Liver (tissue), 9 donors: Measurements from ENCODE around the gene NLRP9. TPM values are rescaled to one million over a fixed set of nuclear protein-coding genes. Genes with fewer than 3 reads are reported as not detected.

Experiments
- DNase-seq: peaks from one replicate; pipeline ENCODE4 v3.0.0-alpha.2; 2017; ENCODE audit warnings: low spot score
- H3K27ac ChIP-seq, 2 donors: one replicate each; pipeline ENCODE4 v1.7.0; 2013; ENCODE audit warnings: inconsistent platforms in 2 of 2, low read length in 2 of 2, control low read depth in 1 of 2, low read depth in 1 of 2, mild to moderate bottlenecking in 1 of 2
- H3K27me3 ChIP-seq, 4 donors: one replicate each; pipeline versions ENCODE4 v1.6.1 to v1.7.0; 2013; ENCODE audit warnings: low read length in 3 of 4, inconsistent platforms in 1 of 4, mild to moderate bottlenecking in 1 of 4, moderate library complexity in 1 of 4; ENCODE audit not compliant: control insufficient read depth in 4 of 4, insufficient read depth in 4 of 4
- H3K36me3 ChIP-seq, 4 donors: one replicate each; pipeline versions ENCODE4 v1.6.1 to v1.7.0; 2013; ENCODE audit warnings: low read length in 3 of 4, mild to moderate bottlenecking in 3 of 4, low read depth in 1 of 4, moderate library complexity in 1 of 4; ENCODE audit not compliant: control insufficient read depth in 4 of 4, insufficient read depth in 3 of 4
- H3K4me1 ChIP-seq, 4 donors: one replicate each; pipeline versions ENCODE4 v1.6.1 to v1.7.0; 2013; ENCODE audit warnings: low read length in 3 of 4, mild to moderate bottlenecking in 3 of 4, moderate library complexity in 1 of 4; ENCODE audit not compliant: control insufficient read depth in 4 of 4, insufficient read depth in 4 of 4
- H3K4me3 ChIP-seq, 3 donors: one replicate each; pipeline versions ENCODE4 v1.6.1 to v1.7.0; 2013; ENCODE audit warnings: low read length in 3 of 3, control low read depth in 1 of 3, low read depth in 1 of 3, mild to moderate bottlenecking in 1 of 3
- H3K9ac ChIP-seq, 2 donors: one replicate each; pipeline ENCODE4 v1.7.0; 2013; ENCODE audit warnings: low read length in 2 of 2, mild to moderate bottlenecking in 2 of 2, moderate library complexity in 2 of 2, control low read depth in 1 of 2, low read depth in 1 of 2
- H3K9me3 ChIP-seq, 4 donors: one replicate each; pipeline versions ENCODE4 v1.6.1 to v1.7.0; 2013; ENCODE audit warnings: low read length in 3 of 4; ENCODE audit not compliant: control insufficient read depth in 4 of 4
- ATF3 ChIP-seq: IDR thresholded peaks from 2 replicates; pipeline ENCODE4 v1.6.1; 2016; ENCODE audit warnings: antibody characterized with exemption
- EGR1 ChIP-seq, 2 donors: IDR thresholded peaks; 2 replicates each; pipeline ENCODE4 v1.6.1; 2016 to 2018; ENCODE audit warnings: antibody characterized with exemption in 2 of 2, low read depth in 2 of 2
- FOXA1 ChIP-seq: IDR thresholded peaks from 2 replicates; pipeline ENCODE4 v1.6.1; 2016; ENCODE audit warnings: antibody characterized with exemption
- FOXA2 ChIP-seq: IDR thresholded peaks from 2 replicates; pipeline ENCODE4 v1.6.1; 2016; ENCODE audit warnings: antibody characterized with exemption
- GABPA ChIP-seq, 2 donors: IDR thresholded peaks in 1 of 2; conservative IDR thresholded peaks in 1 of 2; 2 replicates each; pipeline ENCODE4 v1.6.1; 2016; ENCODE audit warnings: antibody characterized with exemption in 2 of 2, mild to moderate bottlenecking in 1 of 2, moderate library complexity in 1 of 2
- HNF4A ChIP-seq, 2 donors: conservative IDR thresholded peaks; 2 replicates each; pipeline ENCODE4 v1.6.1; 2016; ENCODE audit warnings: antibody characterized with exemption in 2 of 2, mild to moderate bottlenecking in 2 of 2
- HNF4G ChIP-seq: IDR thresholded peaks from 2 replicates; pipeline ENCODE4 v1.6.1; 2016; ENCODE audit warnings: antibody characterized with exemption
- JUND ChIP-seq, 2 donors: IDR thresholded peaks; 2 replicates each; pipeline ENCODE4 v1.6.1; 2016; ENCODE audit warnings: antibody characterized with exemption in 2 of 2
- MAX ChIP-seq: IDR thresholded peaks from 2 replicates; pipeline ENCODE4 v1.6.1; 2016; ENCODE audit warnings: antibody characterized with exemption
- NR2F2 ChIP-seq: IDR thresholded peaks from 2 replicates; pipeline ENCODE4 v1.6.1; 2016; ENCODE audit warnings: antibody characterized with exemption
- RAD21 ChIP-seq, 2 donors: IDR thresholded peaks; 2 replicates each; pipeline ENCODE4 v1.6.1; 2016; ENCODE audit warnings: antibody characterized with exemption in 2 of 2, mild to moderate bottlenecking in 2 of 2
- RXRA ChIP-seq, 2 donors: IDR thresholded peaks; 2 replicates each; pipeline ENCODE4 v1.6.1; 2017 to 2018; ENCODE audit warnings: antibody characterized with exemption in 2 of 2, mild to moderate bottlenecking in 1 of 2
- SP1 ChIP-seq: IDR thresholded peaks from 2 replicates; pipeline ENCODE4 v1.6.1; 2018; ENCODE audit warnings: antibody characterized with exemption, mild to moderate bottlenecking
- TAF1 ChIP-seq: conservative IDR thresholded peaks from 2 replicates; pipeline ENCODE4 v1.6.1; 2016; ENCODE audit warnings: antibody characterized with exemption, mild to moderate bottlenecking
- YY1 ChIP-seq: IDR thresholded peaks from 2 replicates; pipeline ENCODE4 v1.6.1; 2016; ENCODE audit warnings: antibody characterized with exemption, mild to moderate bottlenecking
- WGBS: extraction: QIAGEN DNeasy Blood & Tissue Kit; methylation state at CpG from one replicate; pipeline ENCODE4 v1.1.7; 2013; 5-methylcytosine and 5-hydroxymethylcytosine counted together
- polyA plus RNA-seq, 2 donors: library from polyadenylated mRNA; stranded (reverse) in 1 of 2; unstranded in 1 of 2; fragments of 200-250 nt in 1 of 2; fragments of >200 nt in 1 of 2; fragmentation: Nextera tagmentation in 1 of 2; extraction: Ambion mirVana in 1 of 2; gene quantifications; one replicate each; pipeline versions ENCODE4 v1.2.1 to v1.2.3, GENCODE V29; 2013 to 2015
- total RNA-seq, 2 donors: library from RNA; depleted of rRNA; stranded (reverse); fragments of >200 nt; gene quantifications; one replicate each; pipeline ENCODE4 v1.2.3, GENCODE V29; 2014
- TF ChIP-seq, protein P1 (sequence below): IDR thresholded peaks from 2 replicates; pipeline ENCODE4 v1.6.1; 2016; ENCODE audit warnings: antibody characterized with exemption, mild to moderate bottlenecking
- TF ChIP-seq, protein P2 (sequence below): IDR thresholded peaks from 2 replicates; pipeline ENCODE4 v1.6.1; 2016; ENCODE audit warnings: antibody characterized with exemption
- TF ChIP-seq, protein P3 (sequence below): fragments of 150-350 bp; IDR thresholded peaks from 2 replicates; pipeline ENCODE4 v1.5.1; 2017; ENCODE audit warnings: improper control_type of control experiment, low read depth, low read length; ENCODE audit not compliant: missing input control
- donor health status: healthy.
- donor health status: healthy.
- donor health status: healthy.
- donor health status: healthy.
- donor health status: healthy.

NLRP9 gene
- total and polyA plus RNA-seq, 4 donors, result not detected

DNA sequence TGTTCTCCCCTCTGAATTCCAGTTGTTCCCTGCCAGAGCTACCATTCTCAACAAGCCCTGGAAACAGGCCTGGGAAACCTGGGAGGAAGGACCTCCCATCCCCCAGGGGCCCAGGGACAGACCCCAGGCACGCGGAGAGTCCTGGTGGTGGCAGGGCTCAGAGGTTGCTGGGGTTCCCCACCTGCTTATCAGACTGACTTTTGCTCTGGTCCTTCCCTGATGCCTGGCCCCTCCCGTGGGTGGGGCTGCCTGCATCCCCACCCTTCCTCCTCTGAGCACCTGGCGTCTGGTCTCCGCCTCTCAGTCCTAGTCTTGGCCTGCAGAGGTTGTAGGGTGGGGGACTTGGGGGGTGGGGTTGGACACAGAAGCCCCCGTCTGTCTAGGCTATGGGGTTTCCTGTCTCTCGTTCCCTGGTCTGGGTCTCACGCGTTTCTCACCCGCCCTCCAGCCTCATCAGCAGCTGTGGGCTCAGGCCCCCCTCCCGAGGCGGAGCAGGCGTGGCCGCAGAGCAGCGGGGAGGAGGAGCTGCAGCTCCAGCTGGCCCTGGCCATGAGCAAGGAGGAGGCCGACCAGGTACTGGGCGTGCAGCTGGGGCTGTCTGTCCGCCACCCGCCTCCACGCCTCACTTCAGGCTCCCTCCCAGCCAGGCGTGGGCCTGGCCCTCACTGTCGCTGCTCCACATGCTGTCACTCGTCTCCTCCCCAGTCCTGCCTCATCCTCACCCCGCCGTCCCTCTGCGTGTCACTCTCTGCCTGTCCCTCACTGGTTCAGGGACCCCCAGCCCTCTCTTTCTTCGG lies 49.6 kb downstream of the NLRP9 start:
- H3K9ac ChIP-seq, result no peak overlapping the region
- H3K4me3 ChIP-seq, result no peak overlapping the region
- no peaks in the 10 kb centered on the region for H3K27me3 ChIP-seq
- H3K27ac ChIP-seq, result no peak overlapping the region
- peaks cover 1 to 29% (median 21%) of the 10 kb centered on the region in 4 donors for H3K4me1 ChIP-seq
- no peak for DNase-seq
- TF ChIP-seq HNF4G, result no peak
- TF ChIP-seq NR2F2, result no peak
- no peak for TF ChIP-seq HNF4A (conservative IDR thresholded peaks at IDR 0.05)
- TF ChIP-seq, protein P1, sequence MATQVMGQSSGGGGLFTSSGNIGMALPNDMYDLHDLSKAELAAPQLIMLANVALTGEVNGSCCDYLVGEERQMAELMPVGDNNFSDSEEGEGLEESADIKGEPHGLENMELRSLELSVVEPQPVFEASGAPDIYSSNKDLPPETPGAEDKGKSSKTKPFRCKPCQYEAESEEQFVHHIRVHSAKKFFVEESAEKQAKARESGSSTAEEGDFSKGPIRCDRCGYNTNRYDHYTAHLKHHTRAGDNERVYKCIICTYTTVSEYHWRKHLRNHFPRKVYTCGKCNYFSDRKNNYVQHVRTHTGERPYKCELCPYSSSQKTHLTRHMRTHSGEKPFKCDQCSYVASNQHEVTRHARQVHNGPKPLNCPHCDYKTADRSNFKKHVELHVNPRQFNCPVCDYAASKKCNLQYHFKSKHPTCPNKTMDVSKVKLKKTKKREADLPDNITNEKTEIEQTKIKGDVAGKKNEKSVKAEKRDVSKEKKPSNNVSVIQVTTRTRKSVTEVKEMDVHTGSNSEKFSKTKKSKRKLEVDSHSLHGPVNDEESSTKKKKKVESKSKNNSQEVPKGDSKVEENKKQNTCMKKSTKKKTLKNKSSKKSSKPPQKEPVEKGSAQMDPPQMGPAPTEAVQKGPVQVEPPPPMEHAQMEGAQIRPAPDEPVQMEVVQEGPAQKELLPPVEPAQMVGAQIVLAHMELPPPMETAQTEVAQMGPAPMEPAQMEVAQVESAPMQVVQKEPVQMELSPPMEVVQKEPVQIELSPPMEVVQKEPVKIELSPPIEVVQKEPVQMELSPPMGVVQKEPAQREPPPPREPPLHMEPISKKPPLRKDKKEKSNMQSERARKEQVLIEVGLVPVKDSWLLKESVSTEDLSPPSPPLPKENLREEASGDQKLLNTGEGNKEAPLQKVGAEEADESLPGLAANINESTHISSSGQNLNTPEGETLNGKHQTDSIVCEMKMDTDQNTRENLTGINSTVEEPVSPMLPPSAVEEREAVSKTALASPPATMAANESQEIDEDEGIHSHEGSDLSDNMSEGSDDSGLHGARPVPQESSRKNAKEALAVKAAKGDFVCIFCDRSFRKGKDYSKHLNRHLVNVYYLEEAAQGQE, result no peak
- no peak for TF ChIP-seq GABPA (IDR thresholded peaks at IDR 0.05 in 1 of 2, conservative IDR thresholded peaks at IDR 0.05 in 1 of 2)
- no peak for TF ChIP-seq RAD21 (IDR thresholded peaks at IDR 0.05)
- no peak for TF ChIP-seq MAX
- TF ChIP-seq ATF3, result no peak
- no peak for TF ChIP-seq EGR1 (IDR thresholded peaks at IDR 0.05; ENCODE audit: low read depth in 2 of 2)
- H3K9me3 ChIP-seq, result no peaks in the 10 kb centered on the region
- WGBS, result 81% methylated on average over 27 of the region's 27 CpGs
- H3K36me3 ChIP-seq, result peaks cover 13 to 67% (median 23%) of the 10 kb centered on the region in 4 donors

DNA sequence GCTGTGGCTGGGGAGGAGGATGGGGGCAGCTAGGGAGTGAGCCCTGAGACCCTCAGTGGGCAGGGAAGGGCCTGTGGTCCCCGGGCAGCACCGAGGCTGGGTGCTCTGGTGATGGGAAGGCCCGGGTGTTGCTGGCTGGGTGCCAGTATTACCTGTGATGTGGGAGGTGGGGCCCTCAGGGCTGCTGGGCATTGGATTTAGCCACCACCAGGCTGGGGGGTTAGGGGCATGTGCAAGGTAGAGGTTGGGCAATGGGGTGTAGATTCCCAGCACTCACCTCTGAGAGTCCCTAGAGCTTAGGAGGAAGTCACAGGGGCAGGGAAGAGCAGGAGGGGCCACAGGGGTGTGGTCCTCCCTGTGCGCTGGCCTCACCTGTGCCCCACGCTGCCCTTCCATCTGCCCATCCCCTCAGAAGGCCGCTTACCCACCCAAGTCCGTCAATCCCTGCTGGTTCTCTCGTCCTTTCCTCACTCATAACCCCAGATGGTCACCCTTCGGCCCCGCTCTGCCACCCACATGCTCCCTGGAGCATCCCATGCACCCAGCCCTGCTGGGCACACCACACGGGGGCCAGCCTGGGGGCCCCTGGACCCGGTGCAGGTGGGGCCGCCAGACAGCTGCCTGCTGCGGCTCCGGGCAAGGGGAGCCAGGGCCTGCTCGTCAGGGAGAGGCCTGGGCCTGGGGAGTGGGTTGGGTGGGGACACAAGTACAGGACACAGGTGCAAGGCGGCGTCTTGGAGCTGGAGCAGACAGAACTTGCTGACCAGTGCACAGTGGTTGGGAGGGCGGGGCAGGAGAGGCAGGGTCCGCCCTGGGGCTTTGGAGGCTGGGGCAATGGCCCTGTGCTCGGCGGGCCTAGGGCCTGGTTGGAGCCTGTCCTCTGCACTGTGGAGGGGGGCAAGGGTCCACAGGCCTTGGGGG lies 50.7 kb downstream of the NLRP9 start:
- H3K9me3 ChIP-seq, result no peaks in the 10 kb centered on the region
- no peak for DNase-seq
- H3K27me3 ChIP-seq, result no peaks in the 10 kb centered on the region
- peaks cover 4 to 34% (median 24%) of the 10 kb centered on the region in 4 donors for H3K4me1 ChIP-seq
- 86% methylated on average over 22 of the region's 22 CpGs for WGBS
- no peak overlapping the region for H3K4me3 ChIP-seq
- H3K36me3 ChIP-seq, result peaks cover 6 to 57% (median 18%) of the 10 kb centered on the region in 4 donors
- H3K9ac ChIP-seq, result no peak overlapping the region
- no peak overlapping the region for H3K27ac ChIP-seq
- TF ChIP-seq RXRA (IDR thresholded peaks at IDR 0.05) (no peak), SP1 (no peak), YY1 (no peak), EGR1 (IDR thresholded peaks at IDR 0.05; ENCODE audit: low read depth in 2 of 2) (no peak), RAD21 (IDR thresholded peaks at IDR 0.05) (no peak), NR2F2 (no peak), TAF1 (no peak), FOXA2 (no peak), ATF3 (no peak), HNF4G (no peak), HNF4A (conservative IDR thresholded peaks at IDR 0.05) (no peak), FOXA1 (no peak), MAX (no peak), JUND (IDR thresholded peaks at IDR 0.05) (no peak)
- TF ChIP-seq, protein P2, sequence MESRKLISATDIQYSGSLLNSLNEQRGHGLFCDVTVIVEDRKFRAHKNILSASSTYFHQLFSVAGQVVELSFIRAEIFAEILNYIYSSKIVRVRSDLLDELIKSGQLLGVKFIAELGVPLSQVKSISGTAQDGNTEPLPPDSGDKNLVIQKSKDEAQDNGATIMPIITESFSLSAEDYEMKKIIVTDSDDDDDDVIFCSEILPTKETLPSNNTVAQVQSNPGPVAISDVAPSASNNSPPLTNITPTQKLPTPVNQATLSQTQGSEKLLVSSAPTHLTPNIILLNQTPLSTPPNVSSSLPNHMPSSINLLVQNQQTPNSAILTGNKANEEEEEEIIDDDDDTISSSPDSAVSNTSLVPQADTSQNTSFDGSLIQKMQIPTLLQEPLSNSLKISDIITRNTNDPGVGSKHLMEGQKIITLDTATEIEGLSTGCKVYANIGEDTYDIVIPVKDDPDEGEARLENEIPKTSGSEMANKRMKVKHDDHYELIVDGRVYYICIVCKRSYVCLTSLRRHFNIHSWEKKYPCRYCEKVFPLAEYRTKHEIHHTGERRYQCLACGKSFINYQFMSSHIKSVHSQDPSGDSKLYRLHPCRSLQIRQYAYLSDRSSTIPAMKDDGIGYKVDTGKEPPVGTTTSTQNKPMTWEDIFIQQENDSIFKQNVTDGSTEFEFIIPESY, result no peak
- TF ChIP-seq, protein P3, sequence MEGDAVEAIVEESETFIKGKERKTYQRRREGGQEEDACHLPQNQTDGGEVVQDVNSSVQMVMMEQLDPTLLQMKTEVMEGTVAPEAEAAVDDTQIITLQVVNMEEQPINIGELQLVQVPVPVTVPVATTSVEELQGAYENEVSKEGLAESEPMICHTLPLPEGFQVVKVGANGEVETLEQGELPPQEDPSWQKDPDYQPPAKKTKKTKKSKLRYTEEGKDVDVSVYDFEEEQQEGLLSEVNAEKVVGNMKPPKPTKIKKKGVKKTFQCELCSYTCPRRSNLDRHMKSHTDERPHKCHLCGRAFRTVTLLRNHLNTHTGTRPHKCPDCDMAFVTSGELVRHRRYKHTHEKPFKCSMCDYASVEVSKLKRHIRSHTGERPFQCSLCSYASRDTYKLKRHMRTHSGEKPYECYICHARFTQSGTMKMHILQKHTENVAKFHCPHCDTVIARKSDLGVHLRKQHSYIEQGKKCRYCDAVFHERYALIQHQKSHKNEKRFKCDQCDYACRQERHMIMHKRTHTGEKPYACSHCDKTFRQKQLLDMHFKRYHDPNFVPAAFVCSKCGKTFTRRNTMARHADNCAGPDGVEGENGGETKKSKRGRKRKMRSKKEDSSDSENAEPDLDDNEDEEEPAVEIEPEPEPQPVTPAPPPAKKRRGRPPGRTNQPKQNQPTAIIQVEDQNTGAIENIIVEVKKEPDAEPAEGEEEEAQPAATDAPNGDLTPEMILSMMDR, result no peak
